Liver (tissue), 3 donors: Measurements from ENCODE around the gene MDN1.

Source experiments
- EGR1 ChIP-seq, 2 donors: IDR thresholded peaks; 2 replicates each; pipeline ENCODE4 v1.6.1; 2016 to 2018; ENCODE audit warnings: antibody characterized with exemption in 2 of 2, low read depth in 2 of 2
- FOXA1 ChIP-seq: IDR thresholded peaks from 2 replicates; pipeline ENCODE4 v1.6.1; 2016; ENCODE audit warnings: antibody characterized with exemption
- GABPA ChIP-seq, 2 donors: IDR thresholded peaks in 1 of 2; conservative IDR thresholded peaks in 1 of 2; 2 replicates each; pipeline ENCODE4 v1.6.1; 2016; ENCODE audit warnings: antibody characterized with exemption in 2 of 2, mild to moderate bottlenecking in 1 of 2, moderate library complexity in 1 of 2
- HNF4A ChIP-seq, 2 donors: conservative IDR thresholded peaks; 2 replicates each; pipeline ENCODE4 v1.6.1; 2016; ENCODE audit warnings: antibody characterized with exemption in 2 of 2, mild to moderate bottlenecking in 2 of 2
- JUND ChIP-seq, 2 donors: IDR thresholded peaks; 2 replicates each; pipeline ENCODE4 v1.6.1; 2016; ENCODE audit warnings: antibody characterized with exemption in 2 of 2
- NR2F2 ChIP-seq: IDR thresholded peaks from 2 replicates; pipeline ENCODE4 v1.6.1; 2016; ENCODE audit warnings: antibody characterized with exemption
- RAD21 ChIP-seq, 2 donors: IDR thresholded peaks; 2 replicates each; pipeline ENCODE4 v1.6.1; 2016; ENCODE audit warnings: antibody characterized with exemption in 2 of 2, mild to moderate bottlenecking in 2 of 2
- RXRA ChIP-seq, 2 donors: IDR thresholded peaks; 2 replicates each; pipeline ENCODE4 v1.6.1; 2017 to 2018; ENCODE audit warnings: antibody characterized with exemption in 2 of 2, mild to moderate bottlenecking in 1 of 2
- YY1 ChIP-seq: IDR thresholded peaks from 2 replicates; pipeline ENCODE4 v1.6.1; 2016; ENCODE audit warnings: antibody characterized with exemption, mild to moderate bottlenecking
- TF ChIP-seq, protein P1 (sequence below): IDR thresholded peaks from 2 replicates; pipeline ENCODE4 v1.6.1; 2016; ENCODE audit warnings: antibody characterized with exemption, mild to moderate bottlenecking
- TF ChIP-seq, protein P2 (sequence below): fragments of 150-350 bp; IDR thresholded peaks from 2 replicates; pipeline ENCODE4 v1.5.1; 2017; ENCODE audit warnings: improper control_type of control experiment, low read depth, low read length; ENCODE audit not compliant: missing input control
- TF ChIP-seq, protein P3 (sequence below): IDR thresholded peaks from 2 replicates; pipeline ENCODE4 v1.6.1; 2016; ENCODE audit warnings: antibody characterized with exemption
- TF ChIP-seq, protein P4 (sequence below): IDR thresholded peaks from 2 replicates; pipeline ENCODE4 v1.6.1; 2016; ENCODE audit warnings: antibody characterized with exemption
- donor health status: healthy.
- donor health status: healthy.

DNA sequence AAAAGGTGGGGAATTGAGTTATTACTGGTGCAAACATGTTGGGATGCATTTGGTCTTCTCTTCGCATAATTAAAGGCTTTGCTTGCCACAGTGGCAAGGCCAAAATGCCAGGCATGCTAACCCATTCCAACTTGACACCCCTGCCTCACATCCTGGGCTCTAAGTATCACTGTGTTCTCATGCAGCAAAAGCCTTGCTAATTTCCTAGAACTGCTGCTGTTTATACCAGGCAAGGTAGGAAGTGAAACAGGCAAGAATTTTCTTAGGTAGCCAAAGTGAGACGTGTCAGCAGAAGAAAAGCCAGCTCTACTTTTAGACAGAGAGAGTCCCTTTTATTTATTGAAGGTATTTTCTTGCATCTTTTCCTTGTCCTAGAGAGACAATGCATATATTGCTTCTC, 222.2 kb downstream of the MDN1 start:
- TF ChIP-seq EGR1 (IDR thresholded peaks at IDR 0.05; ENCODE audit: low read depth in 2 of 2) (no peak), GABPA (IDR thresholded peaks at IDR 0.05 in 1 of 2, conservative IDR thresholded peaks at IDR 0.05 in 1 of 2) (no peak), YY1 (no peak), RAD21 (IDR thresholded peaks at IDR 0.05) (no peak), JUND (IDR thresholded peaks at IDR 0.05) (no peak), FOXA1 (no peak), NR2F2 (no peak), HNF4A (conservative IDR thresholded peaks at IDR 0.05) (no peak), RXRA (IDR thresholded peaks at IDR 0.05) (no peak)
- TF ChIP-seq, protein P1, sequence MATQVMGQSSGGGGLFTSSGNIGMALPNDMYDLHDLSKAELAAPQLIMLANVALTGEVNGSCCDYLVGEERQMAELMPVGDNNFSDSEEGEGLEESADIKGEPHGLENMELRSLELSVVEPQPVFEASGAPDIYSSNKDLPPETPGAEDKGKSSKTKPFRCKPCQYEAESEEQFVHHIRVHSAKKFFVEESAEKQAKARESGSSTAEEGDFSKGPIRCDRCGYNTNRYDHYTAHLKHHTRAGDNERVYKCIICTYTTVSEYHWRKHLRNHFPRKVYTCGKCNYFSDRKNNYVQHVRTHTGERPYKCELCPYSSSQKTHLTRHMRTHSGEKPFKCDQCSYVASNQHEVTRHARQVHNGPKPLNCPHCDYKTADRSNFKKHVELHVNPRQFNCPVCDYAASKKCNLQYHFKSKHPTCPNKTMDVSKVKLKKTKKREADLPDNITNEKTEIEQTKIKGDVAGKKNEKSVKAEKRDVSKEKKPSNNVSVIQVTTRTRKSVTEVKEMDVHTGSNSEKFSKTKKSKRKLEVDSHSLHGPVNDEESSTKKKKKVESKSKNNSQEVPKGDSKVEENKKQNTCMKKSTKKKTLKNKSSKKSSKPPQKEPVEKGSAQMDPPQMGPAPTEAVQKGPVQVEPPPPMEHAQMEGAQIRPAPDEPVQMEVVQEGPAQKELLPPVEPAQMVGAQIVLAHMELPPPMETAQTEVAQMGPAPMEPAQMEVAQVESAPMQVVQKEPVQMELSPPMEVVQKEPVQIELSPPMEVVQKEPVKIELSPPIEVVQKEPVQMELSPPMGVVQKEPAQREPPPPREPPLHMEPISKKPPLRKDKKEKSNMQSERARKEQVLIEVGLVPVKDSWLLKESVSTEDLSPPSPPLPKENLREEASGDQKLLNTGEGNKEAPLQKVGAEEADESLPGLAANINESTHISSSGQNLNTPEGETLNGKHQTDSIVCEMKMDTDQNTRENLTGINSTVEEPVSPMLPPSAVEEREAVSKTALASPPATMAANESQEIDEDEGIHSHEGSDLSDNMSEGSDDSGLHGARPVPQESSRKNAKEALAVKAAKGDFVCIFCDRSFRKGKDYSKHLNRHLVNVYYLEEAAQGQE = no peak
- TF ChIP-seq, protein P2, sequence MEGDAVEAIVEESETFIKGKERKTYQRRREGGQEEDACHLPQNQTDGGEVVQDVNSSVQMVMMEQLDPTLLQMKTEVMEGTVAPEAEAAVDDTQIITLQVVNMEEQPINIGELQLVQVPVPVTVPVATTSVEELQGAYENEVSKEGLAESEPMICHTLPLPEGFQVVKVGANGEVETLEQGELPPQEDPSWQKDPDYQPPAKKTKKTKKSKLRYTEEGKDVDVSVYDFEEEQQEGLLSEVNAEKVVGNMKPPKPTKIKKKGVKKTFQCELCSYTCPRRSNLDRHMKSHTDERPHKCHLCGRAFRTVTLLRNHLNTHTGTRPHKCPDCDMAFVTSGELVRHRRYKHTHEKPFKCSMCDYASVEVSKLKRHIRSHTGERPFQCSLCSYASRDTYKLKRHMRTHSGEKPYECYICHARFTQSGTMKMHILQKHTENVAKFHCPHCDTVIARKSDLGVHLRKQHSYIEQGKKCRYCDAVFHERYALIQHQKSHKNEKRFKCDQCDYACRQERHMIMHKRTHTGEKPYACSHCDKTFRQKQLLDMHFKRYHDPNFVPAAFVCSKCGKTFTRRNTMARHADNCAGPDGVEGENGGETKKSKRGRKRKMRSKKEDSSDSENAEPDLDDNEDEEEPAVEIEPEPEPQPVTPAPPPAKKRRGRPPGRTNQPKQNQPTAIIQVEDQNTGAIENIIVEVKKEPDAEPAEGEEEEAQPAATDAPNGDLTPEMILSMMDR = no peak
- TF ChIP-seq, protein P3, sequence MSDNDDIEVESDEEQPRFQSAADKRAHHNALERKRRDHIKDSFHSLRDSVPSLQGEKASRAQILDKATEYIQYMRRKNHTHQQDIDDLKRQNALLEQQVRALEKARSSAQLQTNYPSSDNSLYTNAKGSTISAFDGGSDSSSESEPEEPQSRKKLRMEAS = no peak
- TF ChIP-seq, protein P4, sequence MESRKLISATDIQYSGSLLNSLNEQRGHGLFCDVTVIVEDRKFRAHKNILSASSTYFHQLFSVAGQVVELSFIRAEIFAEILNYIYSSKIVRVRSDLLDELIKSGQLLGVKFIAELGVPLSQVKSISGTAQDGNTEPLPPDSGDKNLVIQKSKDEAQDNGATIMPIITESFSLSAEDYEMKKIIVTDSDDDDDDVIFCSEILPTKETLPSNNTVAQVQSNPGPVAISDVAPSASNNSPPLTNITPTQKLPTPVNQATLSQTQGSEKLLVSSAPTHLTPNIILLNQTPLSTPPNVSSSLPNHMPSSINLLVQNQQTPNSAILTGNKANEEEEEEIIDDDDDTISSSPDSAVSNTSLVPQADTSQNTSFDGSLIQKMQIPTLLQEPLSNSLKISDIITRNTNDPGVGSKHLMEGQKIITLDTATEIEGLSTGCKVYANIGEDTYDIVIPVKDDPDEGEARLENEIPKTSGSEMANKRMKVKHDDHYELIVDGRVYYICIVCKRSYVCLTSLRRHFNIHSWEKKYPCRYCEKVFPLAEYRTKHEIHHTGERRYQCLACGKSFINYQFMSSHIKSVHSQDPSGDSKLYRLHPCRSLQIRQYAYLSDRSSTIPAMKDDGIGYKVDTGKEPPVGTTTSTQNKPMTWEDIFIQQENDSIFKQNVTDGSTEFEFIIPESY = no peak
